H1 (cell line): ENCODE data around the gene ITIH6. TPM values are rescaled to one million over a fixed set of nuclear protein-coding genes. Genes with fewer than 3 reads are reported as not detected.

Experiments
- polyA plus RNA-seq, 7 experiments: library from polyadenylated mRNA; depleted of rRNA in 3 of 7; stranded (reverse) in 5 of 7; unstranded in 2 of 7; fragments of >200 nt in 5 of 7; fragments of 200-250 nt in 2 of 7; gene quantifications; 1 replicate in 5 of 7; 2 replicates in 1 of 7; 4 replicates in 1 of 7; pipeline versions ENCODE4 v1.2.1 to v1.2.3, GENCODE V29; 2011 to 2013; ENCODE audit warnings: missing spikeins in 2 of 7, mixed read lengths in 2 of 7
- small RNA-seq: library from polyadenylated mRNA; stranded (forward); fragments of <200 nt; extraction: miRNeasy Mini kit (QIAGEN cat#:217004); gene quantifications from one replicate; pipeline ENCODE3, GENCODE V24; 2013; ENCODE audit not compliant: insufficient read depth
- total RNA-seq: library from RNA; stranded (reverse); fragmentation: NEBNext Ultra II Directional; extraction: Animal tissue kit (Norgen Biotek cat#: 25700); gene quantifications from 2 replicates; pipeline ENCODE4 v1.2.1, GENCODE V29; 2021

The ITIH6 gene
- total and polyA plus RNA-seq, 2 of the 8 experiments (the other 6 are each of a cell fraction or from before 2014, with no cell fraction given): 0.02 TPM; not detected in 1

Small RNA genes lying within 50 kb of the gene (small RNA-seq; reads per million reads assigned to genes)
- gene AL049732.1 (not detected), gene SNORA11 (3.1 reads per million, percentile 39 among the genes with 10 or more reads in this experiment)

Other genes starting within 250 kb of the ITIH6 start
- gene MAGED2, start 9.5 kb upstream of the ITIH6 start, total RNA-seq: 120 and 125 TPM in 2 replicates
- gene MAGED2, start 9.5 kb upstream of the ITIH6 start, polyA plus RNA-seq (2011; rRNA removed): 83.3 and 97.4 TPM in 2 replicates
- 49.5 and 55.5 TPM in 2 replicates for gene TRO, start 122.6 kb upstream of the ITIH6 start, total RNA-seq
- gene TRO, start 122.6 kb upstream of the ITIH6 start, polyA plus RNA-seq (2011; rRNA removed): 57.6 and 71.5 TPM in 2 replicates
- 0.30 and 0.46 TPM in 2 replicates for gene PFKFB1, start 195.9 kb upstream of the ITIH6 start, total RNA-seq
- 0.26 and 0.31 TPM in 2 replicates for gene PFKFB1, start 195.9 kb upstream of the ITIH6 start, polyA plus RNA-seq (2011; rRNA removed)
- gene APEX2, start 202.1 kb upstream of the ITIH6 start, total RNA-seq: 17.6 and 18.9 TPM in 2 replicates
- gene APEX2, start 202.1 kb upstream of the ITIH6 start, polyA plus RNA-seq (2011; rRNA removed): 36.4 and 38.8 TPM in 2 replicates
- gene ALAS2, start 232.7 kb upstream of the ITIH6 start, total RNA-seq: 0.32 and 0.48 TPM in 2 replicates
- gene ALAS2, start 232.7 kb upstream of the ITIH6 start, polyA plus RNA-seq (2011; rRNA removed): 0.27 and 0.35 TPM in 2 replicates